HG03442 (cell line): ENCODE measurements around the gene GLS.
"Not testable (repeated sequence)": the region's sequence is repeated elsewhere in the genome, so short reads cannot be mapped to it uniquely, and the experiment has no call there.

ENCODE experiments used
- ATAC-seq: cut with Tn5 transposase; IDR thresholded peaks from one replicate; pipeline ENCODE4 v1.9.1; 2021; ENCODE audit warnings: mild to moderate bottlenecking, moderate library complexity; ENCODE audit not compliant: unreplicated experiment

Gene GLS

DNA sequence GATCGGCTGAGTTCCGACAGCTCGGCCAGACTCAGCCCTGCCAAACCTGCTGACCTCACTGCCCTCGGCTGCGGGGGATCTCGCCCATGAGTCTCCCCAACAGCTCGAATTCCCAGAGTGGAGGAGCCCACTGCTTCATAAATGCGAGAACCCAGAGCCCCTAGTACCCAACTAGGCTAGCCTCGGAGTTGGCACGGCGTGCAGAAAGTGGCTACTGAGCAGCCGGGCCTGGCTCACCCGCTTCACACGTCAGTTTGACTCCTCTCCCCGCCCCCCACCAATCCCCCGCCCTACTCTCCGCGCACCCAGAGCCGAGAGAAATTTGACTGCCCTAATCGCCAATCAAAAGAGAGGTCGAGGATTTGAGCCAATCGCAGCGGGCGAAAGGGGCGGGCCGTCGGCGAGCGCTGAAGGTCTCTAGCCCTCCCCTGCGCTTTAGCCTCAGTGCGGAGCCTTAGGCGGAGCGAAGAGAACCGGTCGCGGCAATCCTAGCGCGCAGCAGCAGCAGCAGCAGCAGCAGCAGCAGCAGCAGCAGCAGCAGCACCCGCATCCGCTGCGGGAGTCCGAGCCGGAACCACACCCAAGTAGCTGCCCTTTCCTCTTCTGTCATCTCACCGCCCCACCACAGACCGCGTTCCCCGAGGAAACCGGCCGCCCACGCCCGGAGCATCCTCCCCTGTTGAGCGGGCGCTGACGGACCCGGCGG, at the start of gene GLS:
Gene GLS, plus strand, starts transcription at position 444 of the 706 bp plus-strand sequence. CDS start 264 bp downstream, outside the sequence.
- ATAC-seq = peak; percentile 72

DNA sequence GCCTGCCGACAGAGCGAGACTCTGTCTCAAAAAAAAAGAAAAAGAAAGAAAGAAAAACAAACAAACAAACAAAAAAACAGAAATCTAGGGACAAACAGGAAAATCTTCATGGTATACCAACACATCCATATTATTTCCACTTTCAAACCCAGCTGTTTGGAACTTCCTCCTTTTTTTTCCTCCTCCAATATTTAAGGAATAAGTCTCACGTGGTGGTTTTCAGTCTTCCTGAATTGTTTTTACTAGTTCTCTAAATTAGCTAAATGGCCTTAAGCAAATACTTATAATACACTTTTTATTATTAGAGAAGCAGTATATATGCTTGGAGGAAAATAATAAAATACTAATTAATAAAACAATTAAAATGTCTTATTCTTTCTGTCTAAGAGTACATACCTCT, 48.7 kb upstream of the GLS start:
- no peak for ATAC-seq

DNA sequence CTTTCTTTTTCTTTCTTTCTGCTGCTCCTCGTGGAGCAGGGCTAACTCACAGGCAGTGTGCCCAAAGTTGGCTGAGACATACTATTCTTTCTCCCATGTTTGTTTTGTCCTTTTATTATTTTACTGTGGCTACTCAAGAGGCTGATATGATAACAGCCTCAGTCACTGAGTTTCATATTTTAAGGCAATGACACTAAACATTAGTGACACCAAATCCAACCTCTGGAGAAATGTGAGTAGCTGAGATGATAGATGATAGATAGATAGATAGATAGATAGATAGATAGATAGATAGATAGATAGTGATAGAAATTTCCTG, 45.8 kb upstream of the GLS start:
- no peak for ATAC-seq

DNA sequence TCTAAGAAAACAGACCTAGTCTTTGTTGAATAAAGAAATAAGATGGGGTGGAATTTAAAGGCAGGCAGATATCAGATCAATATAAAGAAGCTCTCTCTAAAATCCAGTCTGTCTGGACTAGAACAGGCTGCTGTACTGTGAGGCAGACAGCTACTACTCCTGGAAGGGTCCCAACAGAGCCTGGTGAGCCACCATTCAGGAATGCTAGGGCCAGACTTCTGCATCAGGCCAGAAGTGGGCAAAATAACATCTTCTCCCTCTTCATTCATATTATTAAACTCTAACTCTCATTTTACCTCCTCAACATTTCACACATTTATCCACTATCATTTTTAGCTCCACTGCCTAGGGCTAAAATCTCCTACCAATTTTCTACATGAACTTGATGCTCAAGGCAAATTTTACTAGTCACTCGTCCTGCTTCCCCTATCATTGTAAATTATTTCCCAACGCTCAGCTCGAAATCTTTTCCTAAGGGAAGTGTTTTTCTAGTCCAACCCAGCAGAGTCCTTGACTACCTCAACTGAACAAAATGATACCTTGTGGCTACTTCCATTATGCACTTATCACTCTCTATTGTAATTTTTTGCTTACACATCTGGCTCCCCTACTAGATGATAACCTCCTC, 45.2 kb upstream of the GLS start:
- no peak for ATAC-seq

DNA sequence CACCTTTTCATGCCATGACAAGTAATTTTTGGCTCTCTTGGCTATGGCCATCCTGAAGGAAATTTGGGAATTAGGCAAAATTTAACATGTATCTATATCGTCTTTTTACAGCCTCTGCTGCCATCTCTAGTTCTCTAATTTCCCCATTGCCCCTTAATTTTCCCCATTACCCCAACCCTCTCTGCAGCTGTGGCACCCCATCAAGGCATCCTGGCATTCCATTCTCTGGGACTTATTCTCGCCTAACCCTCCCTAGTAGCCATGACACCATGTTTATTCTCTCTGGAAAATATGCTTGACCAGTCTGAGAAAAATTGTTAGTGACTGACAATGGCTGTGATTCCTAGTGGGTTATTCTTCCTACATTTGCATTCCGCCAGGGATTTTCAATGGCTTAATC, 43.9 kb upstream of the GLS start:
- no peak for ATAC-seq

DNA sequence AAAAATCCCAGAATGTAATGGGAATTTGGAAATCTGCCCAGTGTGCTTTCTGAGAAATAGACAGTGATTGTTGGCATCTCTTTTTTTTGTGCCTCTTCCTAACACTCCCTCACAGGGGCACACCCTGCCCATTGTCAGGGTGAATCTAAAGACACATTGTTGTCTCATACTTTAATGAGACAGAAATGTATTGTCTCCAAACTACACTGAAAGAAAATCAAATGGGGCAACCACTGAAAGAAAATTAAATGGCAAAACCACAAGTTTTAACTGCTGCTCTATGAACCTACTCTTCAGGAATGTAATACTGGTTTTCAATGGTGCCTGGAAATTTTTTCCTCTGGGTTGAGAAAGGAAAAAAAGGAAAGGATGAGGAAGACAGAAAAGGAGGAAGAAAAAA, 43.2 kb upstream of the GLS start:
- ATAC-seq = no peak

DNA sequence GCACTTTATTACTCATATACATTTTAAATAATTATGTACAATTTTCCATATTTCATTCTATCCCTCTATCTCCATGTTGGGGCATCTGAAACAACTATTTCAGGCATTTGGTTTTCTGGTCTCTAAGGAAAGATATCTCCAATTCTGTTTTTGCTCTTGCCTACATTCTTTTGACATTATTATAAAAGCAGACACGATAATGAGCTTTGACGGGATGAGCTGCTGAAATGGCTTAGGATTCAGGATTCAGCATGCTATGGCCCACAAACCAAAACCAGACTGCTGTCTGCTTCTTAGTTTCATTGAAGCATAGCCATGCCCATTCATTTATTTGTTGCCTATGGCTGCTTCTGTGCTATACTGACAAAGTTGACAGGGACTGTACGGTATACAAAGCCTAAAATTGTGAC, 42.7 kb upstream of the GLS start:
- ATAC-seq = no peak

DNA sequence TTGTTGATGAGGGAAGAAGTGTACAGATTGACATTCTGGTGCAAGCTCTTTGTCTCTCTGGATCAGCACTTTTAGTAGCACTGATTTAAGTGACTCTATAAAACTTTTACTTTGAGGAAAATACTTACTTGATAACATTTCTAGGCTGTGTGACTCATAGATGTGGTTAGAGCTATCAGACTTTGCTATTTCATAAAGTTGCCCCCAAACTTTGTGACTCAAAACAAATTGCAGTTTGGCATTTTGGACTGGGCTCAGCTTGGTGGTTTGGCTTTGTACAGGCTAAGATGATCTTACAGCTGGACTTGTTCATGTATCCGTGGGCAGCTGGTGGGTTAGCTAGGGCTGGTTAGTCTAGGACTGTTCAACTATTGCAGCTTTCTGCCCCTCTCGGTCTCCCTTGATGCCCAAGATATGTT, 42.1 kb upstream of the GLS start:
- no peak for ATAC-seq

DNA sequence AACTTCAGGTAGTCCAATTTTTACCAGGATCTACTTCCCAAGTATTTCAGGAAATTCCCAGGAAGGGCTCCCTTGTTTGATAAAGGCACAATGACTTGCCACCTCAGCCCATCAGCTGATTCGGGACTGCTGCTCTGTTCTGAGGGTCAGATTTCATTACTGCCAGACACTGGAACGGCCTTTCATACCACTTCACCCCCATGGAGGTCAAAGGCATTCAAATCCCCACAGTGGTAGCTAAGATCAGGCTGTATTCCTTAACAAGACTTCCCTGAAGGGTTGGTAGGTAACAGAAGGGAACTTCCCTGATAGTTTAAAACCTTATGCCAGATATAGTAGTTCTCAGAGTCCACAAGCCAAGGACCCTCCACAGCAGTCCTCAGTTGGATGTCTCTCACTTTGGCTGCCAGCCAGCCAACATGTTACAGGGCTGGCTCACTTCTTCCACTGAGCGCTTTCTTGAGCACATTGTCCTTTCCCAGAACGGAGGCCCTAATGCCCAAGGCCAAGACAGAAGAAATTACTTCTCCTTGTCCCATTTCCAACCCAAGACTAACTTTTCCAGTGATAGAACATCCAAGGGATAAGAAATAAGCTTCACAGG, 40.0 kb upstream of the GLS start:
- no peak for ATAC-seq

DNA sequence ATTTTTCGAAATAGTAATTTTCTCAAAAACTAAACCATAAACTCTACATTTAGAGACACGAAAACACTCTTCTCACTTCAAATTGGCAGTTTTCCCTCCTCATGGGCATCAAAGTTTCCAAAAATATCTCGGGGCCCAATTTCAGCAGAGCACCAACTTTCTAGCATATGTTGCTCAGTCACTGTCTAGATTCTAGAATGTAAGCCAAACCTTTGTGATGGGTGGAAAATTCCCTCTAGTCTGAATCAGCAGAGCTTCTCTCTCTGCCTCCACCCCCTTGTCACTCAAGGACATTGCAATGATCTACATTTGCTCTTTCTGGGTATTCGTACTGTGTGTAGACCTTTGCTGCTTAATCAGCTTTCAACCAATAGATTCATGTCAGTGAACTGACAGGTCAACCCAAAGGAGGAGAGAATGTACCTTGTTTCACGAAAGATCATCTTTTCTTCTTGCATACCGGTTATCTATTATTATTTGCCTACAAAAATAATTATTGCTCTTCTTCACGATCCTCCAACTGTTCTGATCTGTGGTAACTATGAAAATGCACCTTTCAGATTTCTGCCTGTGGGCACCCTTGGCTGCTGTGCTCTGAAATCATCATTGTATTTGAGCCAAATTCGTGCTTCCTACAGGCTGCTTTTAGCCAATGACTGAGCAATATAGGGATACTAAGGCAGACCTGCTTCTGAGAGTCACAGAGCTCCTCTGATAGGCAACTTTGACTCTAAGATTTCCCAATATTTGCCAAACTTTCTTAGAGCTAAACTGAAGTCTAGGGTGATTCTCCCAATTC, 38.7 kb upstream of the GLS start:
- no peak for ATAC-seq

DNA sequence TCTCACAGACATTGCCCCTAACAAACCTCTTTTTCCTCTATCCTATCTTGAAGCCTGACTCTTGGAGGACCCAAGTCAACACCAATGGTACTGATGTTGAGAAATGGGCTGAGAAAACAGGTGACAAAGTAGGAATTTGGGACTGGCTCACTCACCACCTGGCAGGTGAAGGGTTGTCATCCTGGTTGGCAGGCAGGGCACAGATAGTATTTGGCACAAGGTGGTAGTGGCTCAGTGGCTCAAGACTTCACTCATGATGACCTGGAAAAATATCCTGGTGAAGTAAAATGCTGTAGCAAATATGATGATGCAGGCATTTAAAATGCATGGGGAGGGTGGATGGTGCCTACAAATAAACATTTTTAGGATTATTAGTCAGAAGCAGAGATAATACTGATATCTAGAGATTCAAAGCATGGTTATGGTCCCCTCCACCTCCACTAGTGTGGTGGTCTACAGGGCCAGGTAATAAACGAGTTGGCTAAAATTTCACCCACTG, 38.0 kb upstream of the GLS start:
- ATAC-seq = no peak

DNA sequence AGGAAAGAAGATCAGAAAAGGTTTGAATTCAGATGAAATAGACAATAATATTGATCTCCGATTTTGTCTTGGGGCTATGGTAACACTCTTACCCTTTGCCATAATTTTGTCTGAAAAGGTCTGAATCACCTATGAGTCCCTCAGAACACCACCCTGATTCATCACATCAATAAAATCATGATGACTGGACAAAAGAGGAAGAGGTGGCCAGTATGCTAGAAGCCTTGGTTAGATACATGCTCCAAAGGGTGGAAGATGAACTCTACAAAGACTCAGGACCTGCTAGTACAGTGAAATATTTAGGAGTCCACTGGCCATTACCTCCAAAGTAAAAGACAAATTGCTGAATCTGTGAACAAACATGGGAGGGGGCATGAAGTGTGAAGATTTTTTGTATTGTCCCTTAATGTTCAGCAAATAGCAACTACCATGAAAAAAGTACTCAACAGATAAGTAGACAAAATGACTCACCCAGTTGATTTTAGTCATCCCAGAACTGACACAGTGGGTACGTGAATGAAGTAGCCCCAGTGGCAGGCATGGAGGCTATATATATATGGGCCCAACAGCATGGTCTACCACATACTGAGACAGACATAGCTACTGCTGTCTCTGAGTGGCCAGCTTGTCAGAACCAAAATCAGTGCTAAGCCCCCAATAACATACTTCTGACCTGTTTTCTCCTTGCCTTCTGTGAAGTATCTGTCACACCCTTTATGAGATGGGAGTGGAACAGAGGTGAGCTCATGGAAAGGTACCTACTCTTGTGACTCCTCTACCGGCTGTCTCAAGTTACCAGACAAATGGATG, 36.5 kb upstream of the GLS start:
- peak; percentile 96 for ATAC-seq

DNA sequence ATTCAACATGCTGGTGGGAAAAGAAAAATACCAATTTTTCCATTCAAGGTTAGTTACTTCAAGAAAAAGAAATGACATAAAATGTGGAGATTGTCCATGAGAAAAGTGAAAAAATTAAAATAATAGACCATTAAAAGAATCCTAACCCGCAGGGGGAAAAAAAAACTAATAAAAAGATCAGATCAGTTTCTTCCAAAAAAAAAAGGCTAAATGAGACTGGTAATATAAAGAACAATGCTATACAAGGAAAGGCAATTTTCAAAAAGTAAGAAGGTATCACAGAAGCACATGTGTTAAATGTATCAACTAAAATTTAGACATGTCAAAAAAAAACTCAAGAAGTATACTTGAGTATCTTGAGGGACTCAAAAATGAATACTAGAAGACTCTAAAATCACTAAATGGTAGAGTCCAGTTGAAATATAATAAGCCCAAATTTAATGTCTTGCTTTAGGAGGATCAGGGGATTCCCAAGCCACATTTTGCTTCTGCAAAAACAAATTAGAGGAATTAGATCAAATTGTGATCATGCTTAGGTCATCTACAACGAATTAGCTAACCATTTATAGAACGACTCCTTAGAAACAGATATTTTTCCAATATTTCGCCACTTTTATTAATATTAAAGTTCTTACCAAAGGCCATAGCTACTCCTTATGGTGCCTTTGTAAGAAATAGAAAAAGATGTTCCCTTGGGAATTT, 35.8 kb upstream of the GLS start:
- no peak for ATAC-seq

DNA sequence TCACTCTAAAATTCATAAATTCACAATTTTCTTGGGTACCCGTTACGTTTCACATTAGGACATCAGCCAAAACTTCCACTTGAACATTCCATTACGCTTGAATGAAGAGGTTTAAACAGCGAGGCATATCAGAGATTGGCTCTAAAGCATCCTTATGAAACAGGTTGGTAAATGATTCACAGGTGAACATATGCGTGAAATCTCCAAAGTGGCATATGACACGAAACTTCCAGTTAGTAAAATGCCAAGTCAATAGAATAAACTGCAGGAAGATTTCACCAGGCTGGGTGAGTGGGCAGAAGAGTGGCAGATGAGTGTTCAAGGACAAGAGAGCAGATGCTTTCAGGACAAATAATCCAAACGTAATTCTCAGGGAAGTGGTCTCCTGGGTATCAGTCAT, 33.9 kb upstream of the GLS start:
- ATAC-seq = no peak

DNA sequence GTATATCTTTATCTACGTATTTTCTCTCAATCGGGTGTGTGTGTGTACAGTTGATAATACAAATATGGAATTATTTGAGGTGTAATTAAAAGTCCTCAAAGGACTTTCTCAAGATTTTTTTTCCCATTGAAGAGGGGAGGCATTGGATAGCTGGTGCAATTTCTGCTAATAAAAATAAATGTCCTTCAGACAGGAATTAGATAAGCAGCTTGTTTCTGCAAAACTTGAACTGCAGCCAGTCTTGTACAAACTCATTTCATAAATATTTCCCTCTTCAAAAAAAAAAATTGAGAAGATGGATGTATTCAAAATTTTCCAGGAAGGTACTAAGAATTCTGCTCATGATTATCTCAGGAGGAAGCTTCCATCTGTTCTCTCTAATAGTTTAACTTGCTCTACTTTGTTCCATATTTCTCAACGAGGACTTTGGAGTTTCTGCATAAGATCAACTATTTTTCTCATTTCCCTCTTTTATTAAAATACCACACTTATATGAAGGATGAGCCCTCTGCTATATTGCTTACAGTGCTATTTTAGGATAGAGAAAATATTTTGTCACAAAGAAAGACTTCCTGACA, 33.0 kb upstream of the GLS start:
- no peak for ATAC-seq

DNA sequence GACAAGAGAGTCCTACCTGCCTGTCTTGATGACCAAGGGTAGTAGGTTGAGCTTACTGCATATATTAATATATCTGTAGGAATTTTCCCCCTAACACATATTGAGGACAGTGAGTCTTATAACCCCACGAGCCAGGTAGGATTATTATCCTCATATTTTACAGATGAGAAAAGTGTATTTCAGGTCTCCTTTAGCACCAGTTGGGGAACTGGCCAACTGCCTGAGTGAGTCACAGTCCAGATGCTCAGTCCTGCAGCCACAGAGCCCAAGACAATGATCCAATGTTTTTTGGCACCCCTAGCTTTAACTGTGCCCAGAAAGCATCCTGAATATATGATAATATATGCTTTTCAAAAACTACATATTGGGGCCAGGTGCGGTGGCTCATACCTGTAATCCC, 30.8 kb upstream of the GLS start:
- ATAC-seq = no peak

DNA sequence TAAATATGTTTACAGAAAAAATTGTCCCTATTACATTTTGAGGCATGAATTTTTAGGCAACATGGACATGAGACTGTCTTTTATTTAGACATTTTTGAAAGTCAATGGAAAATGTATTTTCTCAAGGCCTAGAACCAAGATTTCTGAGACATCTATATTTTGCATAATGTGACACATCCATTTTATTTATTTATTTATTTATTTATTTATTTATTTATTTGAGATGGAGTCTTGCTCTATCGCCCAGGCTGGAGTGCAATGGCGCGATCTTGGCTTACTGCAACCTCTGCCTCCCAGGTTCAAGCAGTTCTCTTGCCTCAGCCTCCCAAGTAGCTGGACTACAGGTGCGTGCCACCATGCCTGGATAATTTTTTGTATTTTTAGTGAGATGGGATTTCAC, 27.6 kb upstream of the GLS start:
- ATAC-seq = not testable (repeated sequence)

DNA sequence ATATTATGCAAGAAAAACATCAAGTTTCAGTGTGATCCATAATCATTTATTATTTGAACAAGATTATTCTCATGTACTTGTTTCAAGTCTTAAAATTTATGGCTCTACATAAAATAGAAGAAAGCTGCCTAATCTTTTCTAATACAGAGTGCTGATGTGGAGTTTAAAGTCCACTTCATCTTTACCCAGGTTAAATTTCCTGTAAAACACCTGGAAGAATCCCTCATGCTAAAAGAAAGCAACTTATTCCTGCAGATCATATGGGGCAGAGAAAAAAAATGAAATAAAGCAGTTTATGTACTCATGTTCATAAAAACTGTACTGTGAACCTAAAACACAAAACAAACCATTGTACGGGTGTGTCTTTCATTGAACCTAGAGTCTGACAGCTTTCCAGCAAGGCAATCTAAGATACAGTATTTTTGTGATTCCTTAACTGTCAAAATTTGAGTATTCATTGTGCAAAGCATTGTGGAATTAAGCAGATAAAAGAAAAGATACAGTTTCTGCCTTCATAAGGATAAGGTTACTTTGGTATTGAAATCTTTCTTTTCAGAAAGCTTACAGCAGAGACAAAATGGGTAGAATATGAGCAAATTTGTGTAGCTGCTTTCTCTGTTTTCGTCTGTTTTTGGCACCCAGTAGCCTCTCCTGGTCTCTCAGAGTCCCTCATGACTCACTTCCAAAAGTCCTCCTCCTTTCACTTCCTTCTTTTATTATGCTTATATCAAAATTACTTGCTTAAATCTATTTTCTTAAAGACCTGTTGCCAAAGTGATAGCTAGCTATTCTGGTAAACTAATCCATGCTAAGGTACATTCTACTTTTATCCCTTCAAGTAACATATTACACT, 26.9 kb upstream of the GLS start:
- peak; percentile 63 for ATAC-seq

DNA sequence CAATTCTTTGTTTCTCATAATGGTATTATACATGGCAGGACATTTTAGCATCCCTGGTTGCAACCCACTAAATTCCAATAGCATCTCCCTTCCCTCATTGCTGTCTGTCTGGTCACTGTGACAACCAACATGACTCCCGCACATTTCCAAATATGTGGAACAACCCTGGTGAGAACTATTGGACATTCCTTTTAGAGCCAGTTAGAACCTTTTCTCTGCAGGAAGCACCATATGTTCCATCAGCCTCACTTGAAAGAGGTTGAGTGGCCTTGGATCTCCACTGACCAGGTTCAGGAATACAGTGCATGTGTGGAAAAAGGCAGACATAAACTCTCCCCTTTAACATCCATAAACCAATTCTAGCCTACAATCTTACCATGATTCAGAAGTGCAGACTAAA, 25.9 kb upstream of the GLS start:
- ATAC-seq = no peak
